NCI-H1048 (cell line): Measurements from ENCODE around the gene DOK7.
A peak's percentile ranks its signal among the peaks of the same experiment; 100 is the strongest.

ENCODE experiments used
- DNase-seq: peaks from one replicate; lab custom pipeline; 2025; lab: John Stamatoyannopoulos, UW

The DOK7 gene

GRCh38 chr4:3520796-3521600 is 57.9 kb downstream of the DOK7 start:
- DNase-seq, result no peak

- DNase-seq, result no peak
Measured at GRCh38 chr4:3521621-3522325, 58.7 kb downstream of the DOK7 start.

GRCh38 chr4:3522326-3522640 is 59.2 kb downstream of the DOK7 start:
- DNase-seq, result no peak

GRCh38 chr4:3522651-3523050 is 59.5 kb downstream of the DOK7 start:
- no peak for DNase-seq

GRCh38 chr4:3523146-3523627 is 60.1 kb downstream of the DOK7 start:
- DNase-seq, result no peak

GRCh38 chr4:3523628-3524221 is 60.6 kb downstream of the DOK7 start:
- no peak for DNase-seq

GRCh38 chr4:3524349-3524748 is 61.2 kb downstream of the DOK7 start:
- DNase-seq, result no peak

- DNase-seq, result no peak
Measured at GRCh38 chr4:3524920-3525319, 61.8 kb downstream of the DOK7 start.

GRCh38 chr4:3525532-3526430 is 62.7 kb downstream of the DOK7 start:
- DNase-seq, result no peak

GRCh38 chr4:3526456-3526855 is 63.4 kb downstream of the DOK7 start:
- DNase-seq, result no peak

GRCh38 chr4:3527101-3527913 is 64.2 kb downstream of the DOK7 start:
- DNase-seq, result no peak

GRCh38 chr4:3527914-3528876 is 65.1 kb downstream of the DOK7 start:
- no peak for DNase-seq

GRCh38 chr4:3529363-3529762 is 66.3 kb downstream of the DOK7 start:
- DNase-seq, result no peak

GRCh38 chr4:3530051-3530450 is 66.9 kb downstream of the DOK7 start:
- no peak for DNase-seq

- DNase-seq, result no peak
Measured at GRCh38 chr4:3530663-3531254, 67.7 kb downstream of the DOK7 start.

GRCh38 chr4:3531318-3531878 is 68.3 kb downstream of the DOK7 start:
- no peak for DNase-seq

- DNase-seq, result peak; percentile 80
Measured at GRCh38 chr4:3531879-3532750, 69.0 kb downstream of the DOK7 start, which contains the start of gene LRPAP1. Gene LRPAP1 (minus strand): TSS chr4:3532422. CDS start chr4:3532412, 10 bp downstream.

GRCh38 chr4:3532751-3533422 is 69.8 kb downstream of the DOK7 start:
- no peak for DNase-seq
